HG03378 (cell line): ENCODE measurements around the gene SLC8A1.
A peak's percentile ranks its signal among the peaks of the same experiment; 100 is the strongest.

Source experiments
- ATAC-seq: cut with Tn5 transposase; IDR thresholded peaks from one replicate; pipeline ENCODE4 v1.9.1; 2021; ENCODE audit warnings: mild to moderate bottlenecking, moderate library complexity; ENCODE audit not compliant: unreplicated experiment

SLC8A1 gene

DNA sequence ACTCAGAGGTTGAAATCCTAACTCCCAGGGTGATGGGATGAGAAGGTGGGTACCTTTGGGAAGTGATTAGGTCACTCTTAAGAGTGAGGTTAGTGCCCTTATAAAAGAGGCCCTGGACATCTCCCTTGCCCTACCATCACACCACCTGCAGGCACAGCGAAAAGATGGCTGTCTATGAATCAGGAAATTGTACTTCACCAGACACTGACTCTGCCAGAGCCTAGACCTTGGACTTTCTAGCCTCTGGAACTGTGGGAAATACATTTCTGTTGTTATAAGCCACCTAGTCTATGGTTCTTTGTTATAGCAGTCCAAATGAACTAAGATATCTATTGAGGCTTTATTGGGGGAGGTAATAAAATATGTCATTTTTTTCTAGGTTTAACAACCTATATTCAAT, 203.6 kb downstream of the SLC8A1 start:
- no peak for ATAC-seq

- ATAC-seq: peak; percentile 72
Measured at GRCh38 chr2:40244675-40245074, 207.2 kb downstream of the SLC8A1 start.

GRCh38 chr2:40244251-40244650, 207.6 kb downstream of the SLC8A1 start:
- no peak for ATAC-seq

DNA sequence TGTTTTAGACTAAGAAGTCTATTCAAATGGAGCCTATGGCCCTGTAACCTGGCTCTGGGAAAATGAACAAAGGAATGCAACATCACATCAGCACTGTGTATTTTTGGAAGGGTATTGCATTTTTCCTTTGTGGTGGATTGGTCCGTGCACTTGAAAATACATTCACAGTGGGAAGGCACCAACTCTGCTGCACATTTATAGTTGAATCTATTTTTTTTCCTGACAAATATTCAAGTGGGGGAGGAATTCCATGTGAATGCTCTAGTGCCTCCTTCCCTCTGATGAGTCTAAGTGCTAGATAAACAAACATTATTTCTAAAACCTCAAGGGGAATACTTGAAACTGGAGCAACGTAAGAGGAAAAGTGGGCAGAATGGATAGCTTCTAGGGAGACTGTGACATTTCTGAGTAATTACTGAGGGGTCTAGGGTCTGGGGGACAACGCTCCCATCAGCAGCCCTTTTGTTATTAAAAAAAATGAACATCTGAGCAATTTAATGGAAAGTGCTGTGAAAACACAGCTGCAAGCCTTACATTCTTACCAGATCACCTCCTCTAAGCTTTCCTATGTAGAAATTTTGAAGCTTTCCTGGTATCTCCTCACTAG, 208.2 kb downstream of the SLC8A1 start:
- no peak for ATAC-seq

- ATAC-seq: no peak
Measured at GRCh38 chr2:40242315-40242714, 209.6 kb downstream of the SLC8A1 start.

- ATAC-seq: no peak
Measured at GRCh38 chr2:40240070-40240469, 211.8 kb downstream of the SLC8A1 start.

GRCh38 chr2:40230707-40231432, 221.0 kb downstream of the SLC8A1 start:
- ATAC-seq: no peak

DNA sequence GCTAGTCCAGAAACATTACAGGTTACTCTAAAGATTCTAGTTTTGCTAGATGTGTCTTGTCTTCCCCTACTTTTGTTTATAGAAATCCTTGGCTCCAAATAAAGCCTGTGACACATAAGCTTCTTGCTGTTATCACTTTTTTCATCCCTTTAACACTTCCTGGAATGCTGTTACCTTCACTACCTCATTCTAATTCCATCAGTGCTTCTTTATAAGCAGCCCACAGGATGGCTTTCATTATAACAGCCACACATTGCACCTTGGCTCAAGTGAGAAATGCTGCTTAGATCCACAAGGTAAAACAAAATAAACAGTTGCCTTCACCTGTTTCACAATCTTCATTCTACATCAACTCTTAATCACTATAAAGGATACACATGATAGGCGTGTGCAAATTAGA, 221.7 kb downstream of the SLC8A1 start:
- ATAC-seq: no peak

- ATAC-seq: no peak
Measured at GRCh38 chr2:40228310-40228709, 223.6 kb downstream of the SLC8A1 start.

DNA sequence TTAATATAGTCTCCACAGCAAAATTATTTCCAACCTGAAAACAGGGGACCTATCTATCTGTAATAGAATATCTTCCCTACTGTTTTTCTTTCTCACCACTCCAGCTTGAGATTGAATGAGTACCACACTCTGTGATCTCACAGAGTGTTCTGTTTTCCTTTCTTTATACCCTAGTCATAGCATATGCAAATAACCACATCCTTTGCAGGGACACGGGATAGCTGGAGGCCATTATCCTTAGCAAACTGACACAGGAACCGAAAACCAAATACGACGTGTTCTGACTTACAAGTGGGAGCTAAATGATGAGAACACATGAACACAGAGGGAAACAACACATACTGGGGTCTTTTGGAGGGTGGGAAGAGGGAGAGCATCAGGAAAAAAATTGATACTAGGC, 224.7 kb downstream of the SLC8A1 start:
- ATAC-seq: no peak

DNA sequence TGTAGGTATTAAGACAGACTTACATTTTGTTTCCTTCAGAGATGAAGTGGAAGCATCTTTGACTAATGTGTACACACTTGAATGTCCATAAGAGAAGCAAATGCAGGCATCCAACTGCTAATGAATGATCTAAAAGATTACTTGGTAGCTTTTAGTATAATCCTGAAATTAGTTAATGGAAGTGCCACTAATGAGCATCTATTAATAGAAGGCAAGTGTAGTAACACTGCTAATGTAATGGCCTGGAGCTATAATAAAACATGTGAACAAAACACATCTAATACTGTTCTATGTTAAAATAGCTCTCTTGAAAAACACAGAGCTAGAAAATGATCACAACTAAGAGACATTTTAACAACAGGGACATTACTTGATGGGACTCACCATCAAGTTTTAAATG, 225.3 kb downstream of the SLC8A1 start:
- no peak for ATAC-seq

DNA sequence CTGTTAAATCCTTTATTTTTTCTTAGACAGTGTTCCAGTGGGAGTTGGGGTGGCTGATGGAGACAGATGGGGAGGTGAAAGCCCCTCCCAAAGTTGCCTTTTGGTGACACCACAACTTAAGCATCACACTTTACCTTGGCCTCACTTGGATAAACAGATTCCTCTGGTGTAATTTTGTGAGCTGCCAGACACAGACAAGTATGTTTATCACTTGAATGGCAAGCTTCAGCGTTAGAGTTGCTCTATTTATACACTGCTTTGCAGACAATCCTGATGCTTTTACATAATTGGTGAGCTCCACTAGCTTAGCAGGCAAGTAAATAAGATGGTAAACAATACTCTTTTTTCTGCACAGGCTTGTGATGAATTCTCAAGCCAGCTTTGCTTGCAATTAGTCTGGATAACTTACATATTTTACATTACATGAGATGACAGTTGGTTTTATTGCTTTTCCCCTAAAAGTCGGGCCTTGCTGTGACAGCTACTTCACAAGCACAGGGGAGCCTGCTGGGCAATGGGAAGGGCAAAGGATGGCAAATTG, 226.2 kb downstream of the SLC8A1 start:
- no peak for ATAC-seq

- ATAC-seq: no peak
Measured at GRCh38 chr2:40224318-40224717, 227.6 kb downstream of the SLC8A1 start.

- no peak for ATAC-seq
Measured at GRCh38 chr2:40220177-40220925, 231.5 kb downstream of the SLC8A1 start.

DNA sequence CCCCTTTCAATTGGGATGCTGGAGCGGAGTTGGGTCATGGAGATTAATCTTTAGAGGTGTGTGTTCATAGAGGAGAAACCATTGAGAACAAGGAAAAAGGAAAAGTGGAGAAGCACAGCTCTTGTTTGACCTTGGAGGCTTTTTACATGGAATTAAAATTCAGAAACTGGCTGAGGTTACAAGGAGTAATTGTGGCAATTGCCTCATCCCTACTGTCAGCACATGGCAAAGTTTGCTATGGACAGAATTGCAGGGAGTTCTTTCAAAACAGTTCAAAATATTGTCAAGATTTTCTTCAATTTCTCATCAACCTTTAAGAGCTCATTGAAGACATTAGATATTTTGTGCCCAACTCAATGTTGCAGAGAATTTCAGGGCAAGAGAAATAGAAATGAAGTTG, 232.7 kb downstream of the SLC8A1 start:
- no peak for ATAC-seq

GRCh38 chr2:40218679-40219078, 233.2 kb downstream of the SLC8A1 start:
- ATAC-seq: peak; percentile 68

DNA sequence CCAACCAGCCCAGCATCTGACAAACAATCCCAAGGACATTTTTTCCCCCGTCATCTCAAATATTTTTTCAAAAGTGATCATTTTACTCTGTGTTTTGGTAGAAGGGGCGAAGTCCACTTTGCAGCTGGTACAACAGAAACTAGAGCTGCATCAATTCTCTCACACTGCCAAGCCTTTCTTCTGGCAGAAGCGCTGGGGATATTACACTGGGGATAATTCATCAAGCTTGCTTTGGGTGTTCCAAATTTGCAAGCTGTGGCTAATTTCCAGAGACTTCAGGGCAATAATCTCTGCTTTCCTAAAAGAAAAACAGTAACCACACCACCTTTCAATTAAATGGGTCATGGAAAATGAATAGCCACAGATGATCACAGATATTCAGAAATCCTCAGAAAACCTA, 238.3 kb downstream of the SLC8A1 start:
- ATAC-seq: no peak

DNA sequence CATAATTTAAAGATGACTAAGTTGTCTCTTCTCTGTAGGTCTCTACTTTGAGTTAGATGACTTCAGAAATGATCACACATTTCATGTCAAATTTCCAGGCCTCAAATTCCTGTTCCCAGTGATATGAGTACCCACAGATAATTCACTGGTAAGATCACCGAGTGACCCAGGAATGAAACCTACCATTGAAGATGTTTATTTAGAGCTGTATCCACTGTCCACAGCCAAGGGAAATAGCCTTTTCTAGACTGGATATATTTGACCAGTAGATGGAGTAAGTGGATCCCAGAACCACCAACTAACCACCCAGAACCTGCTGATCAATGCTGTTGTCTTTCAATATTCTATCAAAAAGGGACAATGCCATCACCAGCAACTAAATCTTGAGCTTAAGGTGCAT, 238.8 kb downstream of the SLC8A1 start:
- no peak for ATAC-seq

DNA sequence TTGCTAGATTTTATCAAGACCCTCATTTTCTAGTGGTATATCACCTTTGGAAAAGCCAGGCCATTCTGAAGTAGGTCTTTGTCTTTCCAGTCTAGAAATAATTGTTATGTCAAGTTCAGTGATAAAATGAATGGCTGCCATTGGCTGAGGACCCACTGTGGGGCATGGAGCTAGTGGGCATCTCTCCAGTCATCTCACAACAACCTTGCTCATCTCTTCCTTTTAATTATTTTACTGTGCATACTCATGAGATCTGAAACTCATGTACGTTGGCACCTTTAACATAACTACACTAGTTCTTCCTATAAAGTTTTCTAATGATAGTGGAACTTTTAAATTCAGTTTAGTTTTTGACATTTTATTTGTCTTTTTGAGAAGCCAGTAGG, 240.9 kb downstream of the SLC8A1 start:
- ATAC-seq: no peak

GRCh38 chr2:40210344-40210967, 241.4 kb downstream of the SLC8A1 start:
- ATAC-seq: no peak

DNA sequence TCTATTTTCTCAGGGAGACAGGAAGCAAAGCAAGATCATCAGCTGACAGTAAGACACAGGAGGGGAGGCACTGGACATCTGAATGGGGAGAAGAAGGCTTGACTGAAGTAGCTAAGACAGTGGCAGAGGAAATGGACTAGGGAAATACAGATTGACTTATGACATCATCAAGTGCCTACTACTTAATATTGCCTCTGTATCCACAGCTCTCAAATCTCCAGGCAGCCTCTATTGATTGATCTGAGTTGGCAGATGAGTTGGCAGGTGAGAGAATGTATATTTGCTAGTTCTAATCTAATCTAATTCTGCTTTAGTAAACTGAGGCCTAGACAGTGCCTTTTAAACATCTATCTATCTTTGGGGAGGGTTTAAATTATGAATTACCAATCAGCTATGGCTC, 242.1 kb downstream of the SLC8A1 start:
- ATAC-seq: no peak
